Neutrophil (primary cell): ENCODE results near the gene COL18A1.

Experiments used
- H3K27ac ChIP-seq: fragments of 200-600 bp; sonication (generic); 2 replicates; pipeline ENCODE4 v1.5.1; 2016; ENCODE audit warnings: mild to moderate bottlenecking, moderate library complexity
- H3K27me3 ChIP-seq: fragments of 200-600 bp; sonication (generic); 2 replicates; pipeline ENCODE4 v1.6.0; 2016; ENCODE audit warnings: mild to moderate bottlenecking
- H3K36me3 ChIP-seq: fragments of 200-600 bp; sonication (generic); 2 replicates; pipeline ENCODE4 v1.5.1; 2017
- H3K4me1 ChIP-seq, 2 experiments: fragments of 200-600 bp in 1 of 2; sonication (generic) in 1 of 2; 1 replicate in 1 of 2; 2 replicates in 1 of 2; pipeline versions ENCODE4 v1.5.1 to v1.6.1; 2013 to 2016; ENCODE audit warnings: low read depth in 1 of 2, low read length in 1 of 2, mild to moderate bottlenecking in 1 of 2, moderate library complexity in 1 of 2; ENCODE audit not compliant: control insufficient read depth in 1 of 2, insufficient read depth in 1 of 2
- H3K4me3 ChIP-seq, 2 experiments: fragments of 200-600 bp in 1 of 2; sonication (generic) in 1 of 2; 1 replicate in 1 of 2; 2 replicates in 1 of 2; pipeline ENCODE4 v1.5.1; 2013 to 2016; ENCODE audit warnings: low read depth in 1 of 2, low read length in 1 of 2, mild to moderate bottlenecking in 1 of 2, moderate library complexity in 1 of 2
- H3K9me3 ChIP-seq: fragments of 200-600 bp; sonication (generic); 2 replicates; pipeline ENCODE4 v1.5.1; 2016
- CTCF ChIP-seq: fragments of 200-600 bp; sonication (generic); IDR thresholded peaks from 2 replicates; pipeline ENCODE4 v1.5.1; 2016; ENCODE audit warnings: antibody characterized with exemption

Gene COL18A1

GRCh38 chr21:45551316-45551715, 146.4 kb downstream of the COL18A1 start:
- Histone ChIP-seq H3K27me3 (no peaks in the 10 kb centered on the region), H3K4me1 (peaks cover 51 to 60% of the 10 kb centered on the region in 2 experiments), H3K27ac (peak overlapping the region; percentile 96), H3K4me3 (peak overlapping the region; percentile 58 to 60), H3K36me3 (no peaks in the 10 kb centered on the region), H3K9me3 (no peaks in the 10 kb centered on the region)
- TF ChIP-seq CTCF = no peak

- Histone ChIP-seq H3K27ac (peak overlapping the region; percentile 96), H3K27me3 (no peaks in the 10 kb centered on the region), H3K36me3 (no peaks in the 10 kb centered on the region), H3K4me3 (peak overlapping the region; percentile 58 to 60), H3K4me1 (peaks cover 51 to 58% of the 10 kb centered on the region in 2 experiments), H3K9me3 (no peaks in the 10 kb centered on the region)
- no peak for TF ChIP-seq CTCF
Measured at GRCh38 chr21:45551783-45552695, 147.1 kb downstream of the COL18A1 start.

DNA sequence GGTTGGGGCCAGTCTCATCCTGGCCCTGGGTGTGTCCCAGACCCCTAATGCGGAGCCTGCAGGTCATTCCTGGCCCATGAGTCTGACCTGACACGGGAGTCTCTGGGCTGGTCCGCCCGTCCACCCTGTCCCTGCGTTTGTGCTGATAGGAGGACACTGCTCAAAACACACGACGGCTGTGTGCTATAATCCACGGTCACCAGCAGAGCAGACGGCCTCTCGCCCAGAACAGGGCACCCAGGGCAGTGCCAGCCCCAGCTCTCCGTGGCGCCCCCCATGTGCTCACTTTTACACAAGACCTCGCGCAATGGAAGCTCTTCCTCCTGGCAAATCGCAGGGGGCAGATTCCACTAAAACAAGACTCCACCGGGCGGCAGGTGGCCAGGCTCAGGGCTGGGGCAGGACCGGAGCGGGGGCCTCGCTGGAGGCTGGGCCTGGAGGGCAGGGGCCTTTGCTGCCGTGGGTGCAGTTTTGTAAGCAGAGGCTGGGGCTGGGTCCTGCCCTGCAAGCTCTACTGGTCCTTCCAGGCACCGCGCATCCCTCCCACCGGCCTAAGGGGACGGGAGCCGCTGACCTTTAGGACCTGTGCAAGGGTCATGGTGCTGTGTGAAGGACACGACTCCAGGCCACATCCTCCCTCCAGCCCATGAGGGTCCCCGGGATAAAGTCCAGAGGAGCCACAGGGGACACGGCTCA, 147.9 kb downstream of the COL18A1 start:
- Histone ChIP-seq H3K9me3 (no peaks in the 10 kb centered on the region), H3K36me3 (no peaks in the 10 kb centered on the region), H3K4me1 (peaks cover 51 to 58% of the 10 kb centered on the region in 2 experiments), H3K27ac (peak overlapping the region; percentile 96), H3K27me3 (no peaks in the 10 kb centered on the region), H3K4me3 (peak overlapping the region; percentile 58 to 60)
- no peak for TF ChIP-seq CTCF

DNA sequence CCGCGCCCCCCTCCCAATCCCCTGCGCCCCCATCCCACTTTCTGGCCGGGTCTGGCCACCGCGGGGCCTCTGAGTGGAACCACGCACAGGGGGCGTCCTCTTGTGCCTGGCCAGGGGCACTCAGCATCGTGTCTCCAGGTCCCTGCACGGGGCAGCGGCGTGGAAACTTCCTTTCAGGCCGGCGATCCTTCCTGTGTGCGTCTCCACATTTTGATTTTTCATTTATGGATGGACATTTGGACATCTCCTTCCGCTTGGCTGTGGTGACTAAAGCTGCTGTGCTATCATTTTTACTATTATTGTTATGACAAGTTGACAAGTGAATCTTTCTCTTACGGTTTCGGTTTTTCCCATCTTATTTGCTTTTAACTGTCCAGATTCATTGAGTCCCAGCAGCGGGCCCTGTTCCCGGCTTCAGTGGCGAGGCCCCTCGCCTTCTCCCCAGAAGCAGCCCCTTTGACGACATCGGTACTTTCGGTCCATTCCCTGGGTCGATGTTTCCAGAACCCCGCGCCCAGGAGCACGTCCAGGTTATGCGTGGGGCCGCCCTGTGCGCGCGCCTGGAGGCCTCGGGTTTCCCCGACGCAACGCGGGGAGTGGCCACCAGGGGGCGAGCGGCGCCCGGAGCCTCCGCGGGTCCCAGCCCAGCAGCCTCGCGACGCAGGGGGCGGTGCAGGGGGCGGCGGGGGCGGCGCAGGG, 149.7 kb downstream of the COL18A1 start:
- peak; percentile 97 for TF ChIP-seq CTCF
- H3K36me3 ChIP-seq = no peaks in the 10 kb centered on the region
- peak overlapping the region; percentile 61 to 96 for H3K4me3 ChIP-seq
- no peaks in the 10 kb centered on the region for H3K27me3 ChIP-seq
- H3K4me1 ChIP-seq = peaks cover 42 to 49% of the 10 kb centered on the region in 2 experiments
- no peaks in the 10 kb centered on the region for H3K9me3 ChIP-seq
- H3K27ac ChIP-seq = peak overlapping the region; percentile 86

GRCh38 chr21:45555251-45555556, 150.2 kb downstream of the COL18A1 start:
- TF ChIP-seq CTCF = no peak
- Histone ChIP-seq H3K4me1 (peaks cover 37 to 43% of the 10 kb centered on the region in 2 experiments), H3K4me3 (peak overlapping the region; percentile 63 to 69), H3K9me3 (no peaks in the 10 kb centered on the region), H3K27me3 (no peaks in the 10 kb centered on the region), H3K27ac (peak overlapping the region; percentile 84), H3K36me3 (no peaks in the 10 kb centered on the region)
